HG03354 (cell line): ENCODE measurements around the gene SNX8.
"Not testable (repeated sequence)": the region's sequence is repeated elsewhere in the genome, so short reads cannot be mapped to it uniquely, and the experiment has no call there.

Experiments
- ATAC-seq: cut with Tn5 transposase; IDR thresholded peaks from one replicate; pipeline ENCODE4 v1.9.1; 2021; ENCODE audit warnings: mild to moderate bottlenecking; ENCODE audit not compliant: unreplicated experiment, poor library complexity, severe bottlenecking

SNX8 gene

GRCh38 chr7:2269991-2270460 is 44.2 kb downstream of the SNX8 start:
- no peak for ATAC-seq

DNA sequence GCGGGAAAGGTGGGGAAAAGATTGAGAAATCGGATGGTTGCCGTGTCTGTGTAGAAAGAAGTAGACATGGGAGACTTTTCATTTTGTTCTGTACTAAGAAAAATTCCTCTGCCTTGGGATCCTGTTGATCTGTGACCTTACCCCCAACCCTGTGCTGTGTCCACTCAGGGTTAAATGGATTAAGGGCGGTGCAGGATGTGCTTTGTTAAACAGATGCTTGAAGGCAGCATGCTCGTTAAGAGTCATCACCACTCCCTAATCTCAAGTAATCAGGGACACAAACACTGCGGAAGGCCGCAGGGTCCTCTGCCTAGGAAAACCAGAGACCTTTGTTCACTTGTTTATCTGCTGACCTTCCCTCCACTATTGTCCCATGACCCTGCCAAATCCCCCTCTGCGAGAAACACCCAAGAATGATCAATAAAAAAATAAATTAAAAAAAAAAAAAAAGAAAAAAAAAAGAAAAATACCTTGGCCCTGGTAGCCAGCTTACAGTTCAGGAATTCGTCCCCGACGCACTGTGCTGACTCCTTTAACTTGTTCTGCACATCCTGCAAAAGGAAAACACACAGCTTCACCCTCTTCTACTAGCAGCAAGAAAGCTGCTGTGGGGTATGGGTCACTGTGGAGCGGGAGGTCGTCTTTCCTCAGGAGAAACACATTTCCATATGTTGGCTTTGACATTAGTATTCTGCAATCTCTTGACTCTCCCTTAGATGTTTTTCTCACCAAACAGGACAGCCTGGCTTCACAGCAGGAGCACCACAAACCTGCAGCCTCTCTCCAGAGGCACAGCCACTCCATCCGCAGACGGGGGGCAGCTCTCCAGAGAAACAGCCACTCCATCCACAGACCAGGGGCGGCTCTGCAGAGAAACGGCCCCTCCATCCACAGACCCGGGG is 44.9 kb downstream of the SNX8 start:
- ATAC-seq, result not testable (repeated sequence)

GRCh38 chr7:2266911-2267310 is 47.3 kb downstream of the SNX8 start:
- ATAC-seq, result no peak

DNA sequence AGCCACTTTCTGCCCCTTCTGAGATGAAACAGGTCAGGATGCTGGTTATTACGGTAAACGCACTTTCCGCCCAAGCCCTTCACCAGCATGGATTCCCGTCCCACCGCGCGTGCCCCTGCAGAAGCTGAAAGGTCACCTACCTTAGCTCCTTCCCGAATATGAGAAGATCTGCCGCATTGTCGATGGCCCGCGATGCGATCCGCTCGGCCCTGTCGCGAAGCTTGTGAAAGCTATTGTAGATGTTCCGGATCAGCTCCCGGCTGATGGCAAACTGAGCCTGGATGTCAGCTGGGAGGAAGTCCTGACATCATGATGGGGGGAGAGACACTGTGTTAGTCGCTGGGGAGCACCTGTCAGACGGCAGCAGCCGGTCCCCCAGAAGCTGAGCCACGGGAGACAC is 50.1 kb downstream of the SNX8 start:
- ATAC-seq, result no peak

GRCh38 chr7:2263176-2263575 is 51.1 kb downstream of the SNX8 start:
- no peak for ATAC-seq

- ATAC-seq, result peak; percentile 49
Measured at GRCh38 chr7:2261611-2262010, 52.6 kb downstream of the SNX8 start.

- ATAC-seq, result no peak
Measured at GRCh38 chr7:2260820-2261219, 53.4 kb downstream of the SNX8 start.

DNA sequence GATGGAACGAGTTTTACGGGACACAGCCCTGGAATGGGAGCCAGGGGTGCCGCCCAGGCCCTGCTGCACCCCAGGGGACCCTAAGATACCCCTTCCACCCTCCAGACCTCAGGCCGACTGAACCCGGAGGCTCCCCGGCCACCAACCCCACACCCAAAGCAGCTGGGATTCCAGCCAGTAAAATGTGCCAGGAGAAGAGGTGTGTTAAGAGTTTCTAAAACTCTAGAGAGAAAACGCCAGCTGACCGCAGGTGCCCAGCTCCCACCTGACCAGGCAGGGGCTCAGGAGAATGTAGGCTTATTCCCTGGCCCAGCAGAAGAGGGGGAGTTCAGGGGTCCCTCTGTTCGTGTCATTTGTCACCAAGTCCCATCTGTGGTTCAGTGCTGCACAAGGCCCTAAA is 54.8 kb downstream of the SNX8 start:
- ATAC-seq, result no peak

DNA sequence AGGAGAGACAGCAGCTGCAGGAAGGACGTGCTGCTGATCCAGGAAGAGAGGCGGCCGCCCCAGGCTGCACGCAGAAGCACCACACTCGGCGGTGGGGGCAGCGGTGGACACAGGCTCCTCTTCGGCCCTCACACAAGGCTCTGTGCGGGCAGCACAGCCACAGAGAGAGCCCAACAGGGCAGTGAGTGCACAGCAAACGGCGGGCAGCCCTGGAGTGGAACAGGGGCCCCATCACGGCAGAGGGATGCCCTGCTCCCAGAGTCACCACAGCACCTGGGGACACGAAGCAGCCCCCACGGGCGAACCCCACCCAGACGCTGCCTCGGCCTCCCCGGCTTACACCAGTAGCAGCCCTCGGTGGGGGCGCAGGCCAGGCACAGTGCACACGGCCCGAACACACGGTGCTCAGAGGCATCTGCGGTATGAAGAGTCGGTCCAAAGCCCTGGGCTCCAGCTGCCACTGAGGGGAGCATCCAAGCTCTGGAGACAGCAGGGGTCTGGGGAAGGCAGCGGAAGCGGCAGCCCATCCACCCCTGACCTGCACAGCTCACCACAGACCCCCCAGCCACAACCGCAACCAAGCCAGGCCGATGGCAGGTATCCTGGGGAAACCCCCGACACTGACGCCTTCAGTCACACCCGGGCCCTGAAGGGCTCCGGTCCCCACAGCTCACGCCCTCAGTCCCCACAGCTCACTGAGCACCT is 55.4 kb downstream of the SNX8 start:
- no peak for ATAC-seq

GRCh38 chr7:2257651-2258050 is 56.6 kb downstream of the SNX8 start:
- ATAC-seq, result no peak

GRCh38 chr7:2257046-2257551 is 57.1 kb downstream of the SNX8 start:
- ATAC-seq, result no peak

- no peak for ATAC-seq
Measured at GRCh38 chr7:2256306-2257045, 57.8 kb downstream of the SNX8 start.

GRCh38 chr7:2255145-2256139 is 58.8 kb downstream of the SNX8 start:
- no peak for ATAC-seq

DNA sequence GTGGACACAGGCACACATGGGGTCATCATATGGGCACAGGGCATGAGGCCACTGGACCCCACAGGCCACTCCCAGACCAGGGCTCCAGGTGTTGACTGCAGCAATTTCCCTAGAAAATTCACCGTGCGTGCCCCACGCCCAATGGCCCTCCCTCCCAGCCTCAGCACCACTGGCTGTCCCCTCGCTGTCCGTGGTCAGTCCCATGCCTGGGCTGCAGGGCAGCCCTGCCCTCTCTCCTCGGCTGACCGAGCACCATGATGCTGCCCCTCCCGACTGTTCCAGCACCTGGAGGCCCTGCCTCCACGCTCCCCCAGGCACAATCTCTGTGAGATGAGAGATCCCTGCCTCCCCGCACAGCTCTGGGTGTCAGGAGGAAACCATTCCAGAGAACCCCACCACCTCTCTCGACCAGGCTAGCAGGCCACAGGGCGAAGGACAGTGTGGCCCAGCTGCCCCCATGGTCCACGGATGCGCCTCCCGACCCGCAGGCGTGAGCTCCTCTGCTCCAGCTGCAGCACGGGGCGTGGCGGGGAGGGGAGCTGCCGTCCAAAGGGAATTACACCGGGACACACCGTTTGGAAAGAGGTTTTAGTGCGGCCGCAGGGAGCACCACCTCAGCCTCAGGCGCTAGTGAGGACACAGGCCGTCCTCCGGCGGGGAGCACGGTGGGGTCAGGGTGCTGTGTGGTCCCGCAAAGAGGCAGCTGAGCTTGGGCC is 59.7 kb downstream of the SNX8 start:
- no peak for ATAC-seq

GRCh38 chr7:2253525-2254244 is 60.6 kb downstream of the SNX8 start:
- no peak for ATAC-seq

DNA sequence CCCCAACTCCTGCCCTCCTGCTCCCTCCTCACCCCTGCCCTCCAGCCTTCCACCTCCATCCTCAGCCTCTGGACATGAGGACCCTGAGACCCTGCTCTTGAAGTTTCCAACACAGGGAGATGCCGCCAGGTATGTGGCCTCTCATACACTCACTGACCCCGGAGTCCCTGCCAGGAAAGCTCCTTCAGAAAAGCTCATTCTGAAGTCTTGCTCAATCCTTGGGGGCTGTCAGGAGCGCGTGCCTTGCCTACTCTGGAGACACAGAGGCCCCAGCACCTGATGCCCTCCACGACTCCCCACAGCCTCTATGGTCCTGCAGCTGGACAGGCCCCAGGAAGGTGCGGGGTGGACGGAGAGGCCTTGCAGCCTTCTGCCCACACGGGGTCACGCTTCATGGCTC is 61.2 kb downstream of the SNX8 start:
- ATAC-seq, result no peak

DNA sequence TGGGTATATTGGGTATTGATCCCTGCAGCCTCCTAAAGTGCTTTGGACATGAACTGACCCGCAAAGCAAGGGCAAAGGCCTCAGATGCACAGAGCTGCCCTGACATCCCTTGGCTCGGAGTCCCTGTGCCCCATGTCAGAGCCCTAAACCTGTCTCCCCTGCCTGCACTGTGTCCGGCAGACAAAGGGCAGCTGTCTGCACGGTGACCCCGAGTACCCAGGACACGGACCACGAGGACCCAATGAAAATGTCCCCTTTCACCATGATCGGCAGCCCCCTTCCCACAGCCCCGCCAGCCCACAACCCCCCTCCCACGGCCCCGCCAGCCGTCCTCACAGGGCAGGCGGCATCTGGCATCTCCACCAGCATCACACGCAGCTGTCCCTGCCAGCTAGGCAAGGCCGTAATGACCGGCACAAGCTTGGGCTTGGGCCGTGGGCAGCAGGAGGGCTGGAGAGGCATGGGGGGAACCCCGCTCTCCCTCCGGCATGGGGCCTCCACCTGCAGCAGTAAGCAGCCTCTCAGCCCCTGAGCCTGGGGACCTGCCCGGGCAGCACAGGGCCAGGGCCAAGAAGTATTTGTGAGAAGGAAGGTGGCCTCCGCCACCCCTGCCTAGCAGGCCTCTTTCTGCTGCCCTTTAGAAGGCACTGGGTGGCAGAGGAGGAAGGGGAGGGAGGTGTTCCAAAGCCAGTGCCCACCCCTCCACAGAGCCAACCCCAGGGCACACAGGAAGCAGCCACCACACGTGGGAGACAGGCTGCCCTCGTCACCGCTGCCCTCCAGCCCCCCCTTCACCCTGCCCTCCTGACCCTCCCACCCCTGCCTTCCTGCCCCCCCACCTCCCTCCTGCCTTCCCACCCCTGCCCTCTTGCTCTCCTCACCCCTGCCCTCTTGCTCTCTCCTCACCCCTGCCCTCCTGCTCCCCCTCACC is 62.1 kb downstream of the SNX8 start:
- ATAC-seq, result no peak
